SK-N-SH (cell line): ENCODE data around the gene MAGI3. TPM values are rescaled to one million over a fixed set of nuclear protein-coding genes. Genes with fewer than 3 reads are reported as not detected.

Experiments
- CTCF ChIA-PET: fragments of 300-600, 350-600 bp; formaldehyde crosslinking; extraction: SDS; loops from one replicate; lab custom pipeline; 2021; lab: Yijun Ruan, JAX
- POLR2A ChIA-PET: fragments of 350-600 bp; sonication (Branson Sonifier 250); formaldehyde crosslinking; extraction: SDS; loops from one replicate; lab custom pipeline; 2020; ENCODE audit warnings: antibody characterized with exemption, inconsistent platforms; lab: Yijun Ruan, JAX
- DNase-seq: peaks from one replicate; pipeline ENCODE4 v3.0.0; 2012
- H2AFZ ChIP-seq: fragments of 200-600 bp; sonication (generic); 2 replicates; pipeline ENCODE4 v1.8.1; 2016; ENCODE audit warnings: antibody characterized with exemption, mild to moderate bottlenecking, low read depth
- H3F3A ChIP-seq: fragments of 200-600 bp; sonication (generic); replicated peaks from 2 replicates; pipeline ENCODE3; 2016; ENCODE audit warnings: antibody characterized with exemption, mild to moderate bottlenecking; ENCODE audit not compliant: insufficient read depth
- H3K27ac ChIP-seq, 2 experiments: fragments of 200-500 bp in 1 of 2; fragments of 200-600 bp in 1 of 2; sonication (Bioruptor generic) in 1 of 2; sonication (generic), shearing (Covaris generic) in 1 of 2; 2 replicates each; pipeline versions ENCODE4 v1.5.1 to v1.6.1; 2014 to 2016; ENCODE audit warnings: low read depth in 2 of 2, inconsistent platforms in 1 of 2, low read length in 1 of 2, mild to moderate bottlenecking in 1 of 2, mixed read lengths in 1 of 2
- H3K27me3 ChIP-seq: fragments of 200-600 bp; sonication (generic), shearing (Covaris generic); 2 replicates; pipeline ENCODE4 v1.6.1; 2016; ENCODE audit warnings: mixed run types; ENCODE audit not compliant: insufficient read depth
- H3K36me3 ChIP-seq, 2 experiments: fragments of 200-500 bp in 1 of 2; fragments of 200-600 bp in 1 of 2; sonication (Bioruptor generic) in 1 of 2; sonication (generic) in 1 of 2; replicated peaks in 1 of 2; 2 replicates each; pipeline versions ENCODE3 to v1.5.1; 2014 to 2016; ENCODE audit warnings: low read length in 1 of 2, mild to moderate bottlenecking in 1 of 2; ENCODE audit not compliant: insufficient read depth in 2 of 2, control insufficient read depth in 1 of 2
- H3K4me1 ChIP-seq, 2 experiments: fragments of 200-500 bp in 1 of 2; fragments of 200-600 bp in 1 of 2; sonication (Bioruptor generic) in 1 of 2; sonication (generic), shearing (Covaris generic) in 1 of 2; 2 replicates each; pipeline versions ENCODE4 v1.5.1 to v1.6.1; 2014 to 2016; ENCODE audit warnings: low read depth in 1 of 2, low read length in 1 of 2, mixed run types in 1 of 2; ENCODE audit not compliant: insufficient read depth in 2 of 2, control insufficient read depth in 1 of 2
- H3K4me2 ChIP-seq: fragments of 200-600 bp; sonication (generic), shearing (Covaris generic); 2 replicates; pipeline ENCODE4 v1.6.1; 2017; ENCODE audit warnings: mixed run types
- H3K4me3 ChIP-seq, 2 experiments: fragments of 200-500 bp in 1 of 2; fragments of 200-600 bp in 1 of 2; sonication (Bioruptor generic) in 1 of 2; sonication (generic), shearing (Covaris generic) in 1 of 2; 2 replicates each; pipeline versions ENCODE4 v1.5.1 to v1.8.1; 2014 to 2016; ENCODE audit warnings: low read depth in 2 of 2, inconsistent platforms in 1 of 2, low read length in 1 of 2, mild to moderate bottlenecking in 1 of 2, mixed read lengths in 1 of 2, moderate library complexity in 1 of 2
- H3K79me2 ChIP-seq: fragments of 200-600 bp; sonication (generic); 2 replicates; pipeline ENCODE4 v1.8.1; 2017; ENCODE audit warnings: mild to moderate bottlenecking; ENCODE audit not compliant: insufficient read depth
- H3K9ac ChIP-seq: fragments of 200-600 bp; sonication (generic); 2 replicates; pipeline ENCODE4 v1.6.1; 2017; ENCODE audit warnings: mixed run types
- H3K9me2 ChIP-seq: fragments of 200-600 bp; sonication (generic); 2 replicates; pipeline ENCODE4 v1.6.1; 2017; ENCODE audit warnings: mixed run types
- H3K9me3 ChIP-seq: fragments of 200-600 bp; sonication (generic); 2 replicates; pipeline ENCODE4 v1.6.1; 2017; ENCODE audit warnings: mixed run types, mild to moderate bottlenecking, moderate library complexity
- H4K20me1 ChIP-seq: fragments of 200-600 bp; sonication (generic); 2 replicates; pipeline ENCODE4 v1.6.1; 2017; ENCODE audit warnings: mild to moderate bottlenecking, mixed run types; ENCODE audit not compliant: insufficient read depth
- CHD2 ChIP-seq: fragments of 150-350 bp; IDR thresholded peaks from 2 replicates; pipeline ENCODE4 v1.6.1; 2018; ENCODE audit warnings: low read length; ENCODE audit not compliant: partially characterized antibody
- CTCF ChIP-seq: fragments of 200-600 bp; sonication (generic); IDR thresholded peaks from 2 replicates; pipeline ENCODE4 v1.6.1; 2017; ENCODE audit warnings: antibody characterized with exemption, mild to moderate bottlenecking, moderate library complexity
- EZH2phosphoT487 ChIP-seq: fragments of 200-600 bp; sonication (generic); IDR thresholded peaks from 2 replicates; pipeline ENCODE4 v1.6.1; 2017; ENCODE audit warnings: low read depth, mixed run types, mild to moderate bottlenecking, antibody characterized with exemption, moderate library complexity, borderline replicate concordance
- FOSL2 ChIP-seq: IDR thresholded peaks from 2 replicates; pipeline ENCODE4 v1.4.0; 2012; ENCODE audit warnings: low read depth, mild to moderate bottlenecking, moderate library complexity, borderline replicate concordance
- FOXJ3 ChIP-seq: sonication (generic); formaldehyde crosslinking; IDR thresholded peaks from 2 replicates; pipeline ENCODE4 v1.5.1; 2020; ENCODE audit warnings: mild to moderate bottlenecking, missing genetic modification reagents
- GABPA ChIP-seq: IDR thresholded peaks from 2 replicates; pipeline ENCODE4 v1.4.0; 2012; ENCODE audit warnings: low read depth, mild to moderate bottlenecking
- GATA2 ChIP-seq: sonication (generic); formaldehyde crosslinking; IDR thresholded peaks from 2 replicates; pipeline ENCODE4 v1.5.0; 2020; ENCODE audit warnings: mild to moderate bottlenecking, missing genetic modification reagents
- IRF3 ChIP-seq: fragments of 150-350 bp; IDR thresholded peaks from 2 replicates; pipeline ENCODE4 v1.6.1; 2016; ENCODE audit warnings: mild to moderate bottlenecking, low read depth, low read length
- JUND ChIP-seq: IDR thresholded peaks from 2 replicates; pipeline ENCODE4 v1.4.0; 2012
- MEF2A ChIP-seq: IDR thresholded peaks from 2 replicates; pipeline ENCODE4 v1.4.0; 2012; ENCODE audit warnings: low read depth, borderline replicate concordance
- NFIC ChIP-seq: IDR thresholded peaks from 2 replicates; pipeline ENCODE4 v1.4.0; 2012; ENCODE audit warnings: borderline replicate concordance
- POLR2AphosphoS5 ChIP-seq: IDR thresholded peaks from 2 replicates; pipeline ENCODE4 v1.6.1; 2012; ENCODE audit warnings: low read depth, low read length
- RCOR1 ChIP-seq: fragments of 150-350 bp; IDR thresholded peaks from 2 replicates; pipeline ENCODE4 v1.6.1; 2017; ENCODE audit warnings: antibody characterized with exemption, low read length
- RFX5 ChIP-seq: IDR thresholded peaks from 2 replicates; pipeline ENCODE4 v1.6.1; 2012; ENCODE audit warnings: mild to moderate bottlenecking, improper control_type of control experiment, low read length
- SIN3A ChIP-seq: IDR thresholded peaks from 2 replicates; pipeline ENCODE4 v1.6.1; 2012; ENCODE audit warnings: low read depth, mild to moderate bottlenecking, low read length, moderate library complexity, borderline replicate concordance
- TAF1 ChIP-seq: IDR thresholded peaks from 2 replicates; pipeline ENCODE4 v1.6.1; 2012; ENCODE audit warnings: low read depth, mild to moderate bottlenecking, low read length, moderate library complexity, borderline replicate concordance
- TCF12 ChIP-seq: IDR thresholded peaks from 2 replicates; pipeline ENCODE4 v1.4.0; 2012
- TEAD4 ChIP-seq: IDR thresholded peaks from 2 replicates; pipeline ENCODE4 v1.4.0; 2012; ENCODE audit warnings: mild to moderate bottlenecking, borderline replicate concordance; ENCODE audit not compliant: insufficient read depth
- YY1 ChIP-seq: IDR thresholded peaks from 2 replicates; pipeline ENCODE4 v1.4.0; 2012; ENCODE audit warnings: low read depth, mild to moderate bottlenecking
- ZBTB33 ChIP-seq: IDR thresholded peaks from 2 replicates; pipeline ENCODE4 v1.4.0; 2012; ENCODE audit warnings: low read depth, borderline replicate concordance
- WGBS: methylation state at CpG from one replicate; pipeline ENCODE4 v1.1.6; 2017; ENCODE audit warnings: low lambda C conversion rate; 5-methylcytosine and 5-hydroxymethylcytosine counted together
- polyA plus RNA-seq, 3 experiments: library from polyadenylated mRNA; depleted of rRNA; stranded (reverse); fragments of >200 nt; gene quantifications; 2 replicates each; pipeline ENCODE4 v1.2.3, GENCODE V29; 2012

MAGI3 gene
- polyA plus RNA-seq, 1 of the 3 experiments (the other 2 are of a cell fraction): 2.9 TPM

- TF ChIP-seq IRF3 (no peak), FOSL2 (peak; percentile 93), GATA2 (CRISPR knock-in tag) (no peak), TCF12 (peak; percentile 45), FOXJ3 (CRISPR knock-in tag) (no peak), POLR2AphosphoS5 (no peak), TEAD4 (peak; percentile 43; the same call in 1 of the 2 replicates), YY1 (no peak), JUND (peak; percentile 84)
These were observed 6.3 kb downstream of the MAGI3 start (continued) for GRCh38 chr1:113396585-113396984.

- TF ChIP-seq RCOR1 (peak; percentile 14; the same call in 1 of the 2 replicates), CHD2 (no peak), POLR2AphosphoS5 (no peak), GATA2 (CRISPR knock-in tag) (peak; percentile 52), SIN3A (no peak), TAF1 (no peak), NFIC (peak; percentile 44; the same call in 1 of the 2 replicates)
- H3K9me2 ChIP-seq: no peaks in the 10 kb centered on the region
- no peaks in the 10 kb centered on the region for H3K9me3 ChIP-seq
- peak overlapping the region in 1 of 2 experiments; percentile 27; a peak in 2 of 4 replicates for H3K4me3 ChIP-seq
- H3K27me3 ChIP-seq: no peaks in the 10 kb centered on the region
- peak overlapping the region in 1 of 2 experiments; percentile 80; a peak in 2 of 4 replicates for H3K27ac ChIP-seq
- H3F3A ChIP-seq: peaks cover 14% of the 10 kb centered on the region
- ChIA-PET POLR2A (interaction anchor here (1.0 to 1.2 kb wide), 2 partner anchors 9 to 10 kb away, joined by 4 to 5 read pairs; partner anchors contain the start of gene MAGI3), CTCF (interaction anchor here (1.4 kb wide), 1 partner anchor 258 kb away, joined by 4 read pairs; no protein-coding TSS in a partner anchor)
- WGBS: 43% methylated on average over 5 of the region's 5 CpGs
- H3K4me1 ChIP-seq: peaks cover 16 to 71% of the 10 kb centered on the region in 2 experiments; a peak in 3 of 4 replicates
- peak overlapping the region; percentile 36 for H3K4me2 ChIP-seq
- DNase-seq: peak; percentile 55
- H3K36me3 ChIP-seq: peaks cover 0 to 4% of the 10 kb centered on the region in 2 experiments
- H3K9ac ChIP-seq: no peak overlapping the region
- H4K20me1 ChIP-seq: 0 out of 2 replicates have a peak, but pooled peaks cover 4% of the 10 kb centered on the region
- peaks cover 99% of the 10 kb centered on the region for H3K79me2 ChIP-seq
- H2AFZ ChIP-seq: peak overlapping the region; percentile 10; the same call in 1 of the 2 replicates
These were observed 8.8 kb downstream of the MAGI3 start for GRCh38 chr1:113399062-113399583.

- Histone ChIP-seq H3K9me2 (no peaks in the 10 kb centered on the region), H4K20me1 (no peaks in the 10 kb centered on the region), H3K9me3 (no peaks in the 10 kb centered on the region), H3K4me2 (no peak overlapping the region), H2AFZ (no peak overlapping the region), H3K9ac (no peak overlapping the region), H3K27me3 (no peaks in the 10 kb centered on the region), H3K79me2 (peaks cover 94% of the 10 kb centered on the region), H3F3A (peaks cover 14% of the 10 kb centered on the region), H3K4me1 (peaks cover 16 to 68% of the 10 kb centered on the region in 2 experiments; a peak in 3 of 4 replicates), H3K36me3 (peaks cover 0 to 6% of the 10 kb centered on the region in 2 experiments), H3K4me3 (no peak overlapping the region), H3K27ac (no peak overlapping the region)
- ChIA-PET CTCF (interaction anchor here (0.9 to 1.2 kb wide), 2 partner anchors 15 to 328 kb away, joined by 4 read pairs; partner anchors contain the start of gene LRIG2), POLR2A (interaction anchor here (0.5 kb wide), 1 partner anchor 323 kb away, joined by 4 read pairs; no protein-coding TSS in a partner anchor)
- no peak for DNase-seq
- 70% methylated on average over 4 of the region's 4 CpGs for WGBS
- TF ChIP-seq SIN3A (no peak), MEF2A (no peak), ZBTB33 (no peak), CTCF (no peak), EZH2phosphoT487 (no peak), NFIC (no peak), POLR2AphosphoS5 (no peak), JUND (no peak), RFX5 (no peak), GABPA (no peak), FOSL2 (no peak)
These were observed 10.8 kb downstream of the MAGI3 start for GRCh38 chr1:113401067-113401466.
